Forelimb muscle (tissue), 1 donor: ENCODE measurements around the gene SDF2L1. TPM values are rescaled to one million over a fixed set of nuclear protein-coding genes. Genes with fewer than 3 reads are reported as not detected.
"Not testable (repeated sequence)": the region's sequence is repeated elsewhere in the genome, so short reads cannot be mapped to it uniquely, and the experiment has no call there.

Experiments used
- DNase-seq: peaks from one replicate; pipeline ENCODE4 v3.0.0-alpha.2; 2013; ENCODE audit warnings: low read depth
- polyA plus RNA-seq: library from polyadenylated mRNA; unstranded; fragments of 120-200 nt; gene quantifications from one replicate; pipeline ENCODE4 v1.2.1, GENCODE V29; 2013; ENCODE audit not compliant: insufficient read length

Gene SDF2L1
- polyA plus RNA-seq, 1 donor: 6.4 TPM

DNA sequence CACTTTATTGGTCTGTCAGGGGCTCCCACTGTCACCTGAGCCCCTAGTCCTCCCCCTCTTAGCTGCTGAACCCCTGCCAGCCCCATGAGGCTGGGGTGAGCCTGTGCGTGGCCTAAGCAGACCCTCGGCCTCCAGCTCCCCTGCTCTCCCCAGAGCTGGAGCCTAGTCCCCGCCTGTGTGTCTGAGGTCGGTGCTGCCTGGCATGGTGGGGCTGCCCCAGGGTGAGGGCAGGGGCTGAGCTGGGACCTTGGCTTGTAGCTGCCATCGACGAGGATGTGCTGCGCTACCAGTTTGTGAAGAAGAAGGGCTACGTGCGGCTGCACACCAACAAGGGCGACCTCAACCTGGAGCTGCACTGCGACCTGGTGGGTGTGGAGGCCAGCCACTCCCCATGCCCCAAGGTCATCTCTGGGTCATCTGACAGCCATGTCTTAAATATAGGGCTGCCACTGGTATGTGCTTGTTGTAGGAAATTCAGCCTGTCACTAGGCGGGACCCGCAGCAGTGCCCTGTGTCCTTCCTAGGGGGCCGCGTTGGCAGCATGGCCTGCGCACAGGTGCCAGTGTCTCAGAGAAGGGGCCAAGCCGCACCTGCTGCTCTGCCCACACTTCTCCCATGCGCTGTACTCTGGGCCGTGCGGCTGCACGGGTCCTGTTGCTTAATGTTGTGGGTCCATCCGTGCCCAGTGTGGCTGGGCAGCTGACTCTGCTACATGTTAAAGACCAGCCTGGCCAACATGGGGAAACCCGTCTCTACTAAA, 44.7 kb downstream of the SDF2L1 start:
- no peak for DNase-seq

DNA sequence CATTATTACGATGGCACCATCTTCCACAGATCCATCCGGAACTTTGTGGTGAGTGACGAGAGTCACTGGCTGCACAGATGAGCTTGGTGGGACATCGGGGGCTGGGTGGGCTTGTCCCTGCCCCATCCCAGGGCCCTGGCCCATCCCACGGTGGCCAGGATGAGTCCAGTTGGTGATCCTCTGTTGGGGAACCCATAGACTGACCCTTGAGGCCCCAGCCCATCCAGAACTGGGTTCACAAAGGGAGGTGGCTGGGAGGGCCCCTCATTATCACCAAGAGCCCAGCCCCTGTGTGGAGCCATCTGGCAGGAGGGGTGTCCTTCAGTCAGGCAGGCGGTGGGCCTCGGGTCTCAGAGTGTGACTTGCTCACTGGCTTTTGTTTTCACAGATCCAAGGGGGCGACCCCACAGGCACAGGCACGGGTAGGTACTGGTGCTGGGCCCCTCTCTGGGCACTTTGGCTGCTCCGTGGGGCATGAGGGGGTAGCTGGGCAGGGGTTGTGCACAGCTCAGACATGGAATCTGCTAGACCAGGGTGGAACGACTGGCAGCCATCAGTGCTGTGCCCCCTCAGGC, 45.7 kb downstream of the SDF2L1 start:
- no peak for DNase-seq

DNA sequence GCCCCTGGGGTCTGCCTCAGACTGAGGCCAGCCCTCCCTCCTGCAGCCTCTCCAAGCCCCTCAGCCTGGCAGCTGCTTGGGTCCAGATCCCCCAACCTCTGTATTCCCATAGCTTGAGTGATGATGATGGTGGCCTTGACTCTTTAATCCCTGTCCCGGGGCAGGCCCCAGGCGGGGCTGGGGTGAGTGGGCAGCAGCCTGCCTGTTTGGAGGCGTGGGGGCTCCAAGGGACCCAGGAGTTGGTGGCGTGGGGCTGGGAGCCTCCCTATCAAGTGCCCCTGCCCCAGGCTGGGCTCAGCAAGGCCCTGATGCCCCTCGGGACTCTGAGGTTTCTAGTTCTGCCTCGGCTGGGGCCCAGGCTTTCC, 46.2 kb downstream of the SDF2L1 start:
- DNase-seq: no peak

DNA sequence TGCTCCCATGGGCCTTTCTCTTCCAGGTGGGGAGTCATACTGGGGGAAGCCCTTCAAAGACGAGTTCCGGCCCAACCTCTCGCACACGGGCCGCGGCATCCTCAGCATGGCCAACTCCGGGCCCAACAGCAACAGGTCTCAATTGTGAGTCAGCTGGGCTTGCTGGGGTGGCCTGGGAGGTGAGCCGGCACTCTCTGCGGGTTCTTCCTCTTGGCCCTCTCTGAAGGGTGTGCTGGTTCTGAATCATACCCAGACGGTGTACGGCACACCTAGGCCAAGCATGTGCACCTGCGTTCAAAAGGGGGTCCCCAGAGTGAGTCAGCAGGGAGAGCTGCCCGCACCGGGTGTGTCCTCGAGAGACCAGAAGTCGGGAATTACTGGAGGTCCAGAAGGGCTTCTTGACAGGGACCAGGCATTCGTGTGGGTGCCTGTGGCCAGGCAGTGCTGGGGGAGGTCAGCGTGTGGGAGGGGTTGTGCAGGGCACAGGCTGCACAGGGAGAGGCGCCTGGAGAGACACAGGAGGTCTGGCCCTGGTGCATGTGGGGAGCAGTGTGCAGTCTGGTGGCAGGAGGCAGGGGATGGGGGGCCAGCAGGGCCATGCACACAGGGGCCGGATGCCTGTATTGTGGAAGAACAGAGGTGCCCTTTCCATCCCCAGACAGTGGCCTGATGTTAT, 46.7 kb downstream of the SDF2L1 start:
- no peak for DNase-seq

DNA sequence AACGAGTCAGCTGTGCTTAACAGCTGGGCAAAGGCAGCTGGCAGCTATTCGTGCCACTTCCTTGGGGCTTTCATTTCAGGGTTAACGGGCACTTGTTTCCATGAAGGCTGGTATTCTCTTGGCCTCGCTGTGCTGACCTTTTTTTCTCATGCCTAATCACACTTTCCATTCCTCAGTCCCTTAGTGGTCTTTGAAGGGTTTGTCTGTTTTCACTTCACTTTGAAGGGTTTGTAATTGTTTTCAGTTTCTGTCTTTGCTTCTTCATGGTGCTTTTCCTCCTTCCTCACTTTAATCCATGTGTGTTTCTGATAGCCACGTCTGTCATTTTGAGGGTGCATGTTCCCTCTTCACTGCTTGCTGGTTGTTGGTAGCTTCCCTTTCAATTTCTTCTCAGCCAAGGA, 48.3 kb downstream of the SDF2L1 start:
- DNase-seq: no peak

DNA sequence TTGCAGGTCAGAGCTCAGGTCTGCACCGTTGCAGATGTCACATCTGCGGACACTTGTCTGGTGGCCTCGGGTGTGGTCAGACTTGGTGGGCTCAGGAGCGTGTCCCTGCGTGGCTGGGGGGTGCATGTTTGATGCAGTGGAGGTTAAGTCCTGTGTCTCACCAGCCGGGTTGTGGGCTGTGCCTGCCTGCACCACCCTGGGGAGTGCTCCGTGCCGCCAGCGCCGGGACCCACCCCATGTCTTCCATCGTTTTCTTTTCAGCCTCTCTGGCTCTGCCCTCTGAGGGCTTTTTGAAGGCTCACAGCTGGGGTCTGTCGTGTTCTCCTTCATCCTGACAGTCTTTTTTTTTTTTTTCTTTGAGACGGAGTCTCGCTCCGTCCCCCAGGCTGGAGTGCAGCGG, 49.7 kb downstream of the SDF2L1 start:
- DNase-seq: no peak

DNA sequence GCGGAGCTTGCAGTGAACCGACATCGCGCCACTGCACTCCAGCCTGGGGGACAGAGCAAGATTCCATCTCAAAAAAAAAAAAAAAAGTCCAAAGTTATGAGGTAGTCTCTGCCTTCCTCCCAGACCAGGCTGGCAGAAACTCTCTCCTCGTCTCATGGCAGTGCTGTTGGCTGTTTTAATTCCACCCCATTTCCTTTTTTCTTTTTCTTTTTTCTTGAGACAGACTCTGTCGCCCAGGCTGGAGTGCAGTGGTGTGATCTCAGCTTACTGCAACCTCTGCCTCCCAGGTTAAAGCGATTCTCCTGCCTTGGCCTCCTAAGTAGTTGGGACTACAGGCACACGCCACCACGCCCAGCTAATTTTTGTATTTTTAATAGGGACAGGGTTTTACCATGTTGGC, 50.8 kb downstream of the SDF2L1 start:
- DNase-seq: not testable (repeated sequence)

DNA sequence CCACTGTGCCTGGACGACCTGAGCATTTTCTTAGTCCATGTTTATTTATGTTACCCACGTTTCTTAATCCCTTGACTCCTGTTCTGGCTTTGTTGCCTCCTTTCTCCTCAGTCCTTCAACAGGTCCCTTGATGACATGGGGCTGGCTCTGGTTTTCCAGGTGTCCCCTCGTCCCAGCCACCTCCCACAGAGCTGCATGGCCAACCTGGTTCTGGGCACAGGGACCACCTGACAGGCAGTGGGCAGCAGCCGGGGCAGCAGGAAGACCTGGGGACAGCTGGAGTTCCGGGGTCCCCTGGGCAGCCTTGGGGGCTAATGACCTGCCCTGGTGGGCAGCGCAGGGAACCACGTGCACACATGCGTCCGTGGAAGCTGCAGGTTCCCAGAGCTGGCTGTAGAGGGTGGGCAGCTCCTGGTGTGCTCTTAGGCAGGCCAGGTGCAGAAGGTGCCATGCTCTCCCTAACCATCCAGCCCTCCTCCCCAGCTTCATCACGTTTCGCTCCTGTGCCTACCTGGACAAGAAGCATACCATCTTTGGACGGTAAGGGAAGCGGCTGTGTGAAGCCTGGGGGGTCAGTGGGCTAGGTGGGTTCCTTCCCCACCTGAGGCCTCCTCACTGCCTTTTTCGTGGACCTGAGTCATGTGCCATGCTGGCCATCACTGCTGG, 51.4 kb downstream of the SDF2L1 start:
- DNase-seq: no peak

Other genes with a start within 250 kb of the SDF2L1 start
- gene HIC2, start 224.9 kb upstream of the SDF2L1 start, polyA plus RNA-seq: 4.6 TPM
- gene TMEM191C, start 174.9 kb upstream of the SDF2L1 start, polyA plus RNA-seq: 0.51 TPM
- gene RIMBP3C, start 90.8 kb upstream of the SDF2L1 start, polyA plus RNA-seq: 0.35 TPM
- gene UBE2L3, start 74.6 kb upstream of the SDF2L1 start, polyA plus RNA-seq: 36.8 TPM
- gene YDJC, start 12.3 kb upstream of the SDF2L1 start, polyA plus RNA-seq: 4.9 TPM
- gene CCDC116, start 9.5 kb upstream of the SDF2L1 start, polyA plus RNA-seq: 0.51 TPM
- 28.6 TPM for gene PPIL2, start 23.7 kb downstream of the SDF2L1 start, polyA plus RNA-seq
- gene YPEL1, start 93.5 kb downstream of the SDF2L1 start, polyA plus RNA-seq: 18.6 TPM
- gene MAPK1, start 225.3 kb downstream of the SDF2L1 start, polyA plus RNA-seq: 138 TPM